ENCODE results near the gene PRDM5.

- TF ChIP-seq POLR2A (IDR thresholded peaks at IDR 0.05), result no peak
- TF ChIP-seq CTCF (IDR thresholded peaks at IDR 0.05), result no peak
- TF ChIP-seq POLR2AphosphoS5 (IDR thresholded peaks at IDR 0.05), result no peak
Observed at GRCh38 chr4:120736312-120736711, 186.2 kb downstream of the PRDM5 start.

All from prostate gland (tissue), 2 donors.